ENCODE data around the gene RABGAP1L. TPM values are rescaled to one million over a fixed set of nuclear protein-coding genes. Genes with fewer than 3 reads are reported as not detected.

The RABGAP1L gene
- total RNA-seq, 2 donors from 2014 or later = 148 to 174 TPM

DNA sequence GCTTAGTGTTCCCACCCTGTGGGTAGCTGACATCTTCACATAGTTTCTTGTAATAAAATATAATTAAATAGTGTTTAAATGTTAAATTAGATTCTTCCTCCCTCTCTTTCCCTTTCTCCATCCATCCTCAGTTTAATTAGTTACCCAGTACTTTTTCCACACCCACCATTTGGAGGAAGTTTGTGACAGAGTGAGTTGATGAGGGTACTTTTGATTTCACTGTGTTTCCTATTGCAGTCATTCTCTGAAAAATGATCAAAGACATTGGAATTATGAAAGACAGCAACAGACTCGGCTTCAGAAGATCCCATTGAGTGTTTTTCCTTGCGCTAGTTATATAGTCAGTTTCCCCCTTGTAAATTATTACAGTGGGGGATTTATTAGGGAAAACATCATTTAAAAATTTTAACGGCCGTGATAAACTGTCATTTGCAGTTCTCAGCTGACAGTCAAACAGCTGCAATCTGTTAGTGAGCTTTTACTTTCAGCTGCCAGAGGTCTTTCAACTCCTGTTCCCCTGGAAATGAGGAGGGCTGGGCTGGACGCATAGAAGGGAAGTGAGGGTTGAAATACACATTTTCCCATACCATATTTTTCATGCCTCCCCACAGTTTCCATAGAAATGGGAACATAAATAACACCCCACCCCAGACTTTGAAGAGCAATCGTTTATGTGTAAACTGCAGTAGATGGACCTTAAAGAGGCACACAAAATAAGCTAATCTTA lies 779.1 kb downstream of the RABGAP1L start:
- no peaks in the 10 kb centered on the region for H3K36me3 ChIP-seq
- H3K27ac ChIP-seq = no peak overlapping the region
- H3K27me3 ChIP-seq = no peaks in the 10 kb centered on the region
- H3K4me3 ChIP-seq = no peak overlapping the region
- H3K9me3 ChIP-seq = no peaks in the 10 kb centered on the region
- peaks cover 0 to 9% of the 10 kb centered on the region in 2 donors for H3K4me1 ChIP-seq
- TF ChIP-seq, protein P1, sequence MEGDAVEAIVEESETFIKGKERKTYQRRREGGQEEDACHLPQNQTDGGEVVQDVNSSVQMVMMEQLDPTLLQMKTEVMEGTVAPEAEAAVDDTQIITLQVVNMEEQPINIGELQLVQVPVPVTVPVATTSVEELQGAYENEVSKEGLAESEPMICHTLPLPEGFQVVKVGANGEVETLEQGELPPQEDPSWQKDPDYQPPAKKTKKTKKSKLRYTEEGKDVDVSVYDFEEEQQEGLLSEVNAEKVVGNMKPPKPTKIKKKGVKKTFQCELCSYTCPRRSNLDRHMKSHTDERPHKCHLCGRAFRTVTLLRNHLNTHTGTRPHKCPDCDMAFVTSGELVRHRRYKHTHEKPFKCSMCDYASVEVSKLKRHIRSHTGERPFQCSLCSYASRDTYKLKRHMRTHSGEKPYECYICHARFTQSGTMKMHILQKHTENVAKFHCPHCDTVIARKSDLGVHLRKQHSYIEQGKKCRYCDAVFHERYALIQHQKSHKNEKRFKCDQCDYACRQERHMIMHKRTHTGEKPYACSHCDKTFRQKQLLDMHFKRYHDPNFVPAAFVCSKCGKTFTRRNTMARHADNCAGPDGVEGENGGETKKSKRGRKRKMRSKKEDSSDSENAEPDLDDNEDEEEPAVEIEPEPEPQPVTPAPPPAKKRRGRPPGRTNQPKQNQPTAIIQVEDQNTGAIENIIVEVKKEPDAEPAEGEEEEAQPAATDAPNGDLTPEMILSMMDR (IDR thresholded peaks at IDR 0.05) = no peak
- DNase-seq (ENCODE audit: low spot score) = no peak

DNA sequence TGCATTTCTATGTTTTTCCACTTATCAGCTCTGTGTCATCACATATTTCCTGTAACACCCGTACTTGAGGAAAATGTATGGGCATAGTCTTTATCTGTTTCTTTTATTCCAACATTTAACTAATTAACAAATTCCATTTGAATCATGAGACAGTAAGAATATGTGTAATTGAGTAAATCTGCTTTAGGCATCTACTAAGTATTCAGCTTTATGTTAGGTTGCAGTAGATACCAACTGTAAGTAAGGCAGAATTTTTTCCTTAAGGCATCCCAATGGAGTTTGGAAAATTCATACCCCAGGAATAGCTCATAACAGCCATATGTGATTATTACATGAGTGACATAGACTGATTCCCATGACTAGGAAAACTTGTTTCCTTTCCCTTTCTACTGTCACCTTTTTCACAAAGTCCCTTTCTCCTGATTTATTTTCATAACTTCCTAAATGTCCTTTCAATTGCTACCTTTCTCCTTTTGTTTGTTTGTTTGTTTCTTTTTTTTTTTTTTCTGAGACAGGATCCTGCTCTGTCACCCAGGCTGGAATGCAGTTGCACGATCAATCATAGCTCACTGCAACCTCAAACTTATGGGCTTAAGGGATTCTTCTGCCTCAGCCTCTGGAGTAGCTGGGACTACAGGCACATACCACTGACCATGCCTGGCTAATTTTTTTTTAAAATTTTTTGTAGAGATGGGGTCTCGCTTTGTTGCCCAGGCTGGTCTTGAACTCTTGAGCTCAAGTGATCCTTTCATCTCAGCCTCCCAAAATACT lies 780.6 kb downstream of the RABGAP1L start:
- Histone ChIP-seq H3K4me3 (no peak overlapping the region), H3K36me3 (no peaks in the 10 kb centered on the region), H3K27me3 (no peaks in the 10 kb centered on the region), H3K4me1 (peaks cover 0 to 9% of the 10 kb centered on the region in 2 donors), H3K27ac (no peak overlapping the region), H3K9me3 (no peaks in the 10 kb centered on the region)
- TF ChIP-seq, protein P1 (IDR thresholded peaks at IDR 0.05) = no peak
- DNase-seq (ENCODE audit: low spot score) = no peak

DNA sequence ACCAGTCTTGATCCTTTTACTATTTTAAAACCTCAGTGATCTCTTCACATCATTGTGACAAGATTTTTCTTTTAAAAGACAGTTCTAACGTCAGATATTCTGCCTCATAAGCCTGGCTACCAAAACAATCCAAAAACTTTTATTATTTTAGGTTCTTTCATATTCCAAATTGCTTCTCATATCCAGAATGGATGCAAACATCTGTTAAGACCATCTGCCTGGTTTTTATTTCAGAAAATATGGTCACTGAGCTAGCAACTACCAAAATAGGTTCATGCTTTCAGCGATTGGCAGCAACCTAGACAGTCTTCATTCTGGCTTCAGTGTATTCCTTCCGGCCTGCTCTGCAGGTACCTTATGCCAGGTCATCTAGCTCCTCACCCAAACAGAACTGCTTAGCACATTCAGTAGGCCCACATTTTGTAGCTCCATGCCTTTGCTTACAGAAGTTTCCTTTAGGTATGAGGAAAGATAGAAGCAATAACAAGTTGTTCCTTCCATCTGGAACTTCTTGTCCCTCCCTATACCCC lies 781.4 kb downstream of the RABGAP1L start:
- H3K4me1 ChIP-seq = peaks cover 0 to 14% of the 10 kb centered on the region in 2 donors
- H3K4me3 ChIP-seq = no peak overlapping the region
- no peaks in the 10 kb centered on the region for H3K27me3 ChIP-seq
- DNase-seq (ENCODE audit: low spot score) = no peak
- TF ChIP-seq, protein P1 (IDR thresholded peaks at IDR 0.05) = no peak
- no peaks in the 10 kb centered on the region for H3K36me3 ChIP-seq
- no peak overlapping the region for H3K27ac ChIP-seq
- H3K9me3 ChIP-seq = no peaks in the 10 kb centered on the region

DNA sequence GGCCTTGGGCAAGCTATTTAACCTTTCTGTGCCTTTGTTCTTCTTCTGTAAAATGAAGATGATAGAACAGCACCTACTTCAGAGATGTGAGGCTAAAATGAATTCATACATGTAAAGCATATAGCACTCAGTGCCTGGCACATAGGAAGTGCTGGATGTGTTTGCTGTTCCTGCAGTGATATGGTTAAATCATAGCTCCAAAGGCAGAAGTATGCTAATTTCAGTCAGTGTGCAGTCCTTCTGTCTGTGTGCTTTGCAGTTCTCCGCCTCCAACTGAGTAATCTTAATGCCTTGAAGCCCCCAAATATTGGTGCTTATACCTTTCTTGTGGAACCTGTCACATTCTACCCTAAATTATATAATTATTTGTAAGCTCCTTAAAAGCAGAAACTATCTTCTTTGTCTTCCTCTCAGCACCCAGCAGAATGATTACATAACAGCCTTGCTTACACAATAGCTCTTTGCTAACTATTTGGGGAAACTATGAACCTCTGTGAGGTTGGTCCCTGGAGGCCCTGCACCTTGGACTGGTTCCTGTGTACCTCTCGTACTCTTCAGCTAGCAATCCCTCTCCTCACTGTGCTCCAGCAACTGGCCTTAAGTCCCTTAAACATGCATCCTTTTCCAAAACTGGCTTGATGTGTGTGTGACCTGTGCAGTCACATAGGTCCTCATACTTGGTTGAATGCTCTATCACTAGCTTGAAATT lies 783.4 kb downstream of the RABGAP1L start:
- Histone ChIP-seq H3K4me1 (peaks cover 0 to 14% of the 10 kb centered on the region in 2 donors), H3K27ac (no peak overlapping the region)
- no peak for DNase-seq (ENCODE audit: low spot score)

DNA sequence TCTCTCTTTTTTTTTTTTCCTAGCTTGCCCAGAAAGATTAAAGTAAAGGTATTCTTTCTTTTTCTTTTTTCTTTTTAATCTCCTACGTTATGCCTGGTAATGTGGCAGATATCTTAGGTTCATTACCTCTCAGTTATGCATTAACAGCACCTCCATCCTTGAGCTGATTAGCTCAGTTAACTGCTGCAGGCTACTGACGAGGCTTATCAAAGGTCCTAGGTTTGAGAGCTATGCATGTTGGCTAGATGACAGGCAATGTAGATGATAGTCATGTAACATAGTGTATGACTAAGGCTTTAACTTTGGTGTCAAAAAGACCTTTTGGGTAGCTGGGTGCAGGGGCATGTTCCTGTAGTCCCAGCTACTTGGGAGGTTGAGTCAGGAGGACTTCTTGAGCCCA lies 786.7 kb downstream of the RABGAP1L start:
- Histone ChIP-seq H3K27ac (no peak overlapping the region), H3K9me3 (no peaks in the 10 kb centered on the region), H3K4me1 (peaks cover 0 to 14% of the 10 kb centered on the region in 2 donors), H3K27me3 (no peaks in the 10 kb centered on the region), H3K36me3 (no peaks in the 10 kb centered on the region), H3K4me3 (no peak overlapping the region)
- DNase-seq (ENCODE audit: low spot score) = no peak
- TF ChIP-seq, protein P1 (IDR thresholded peaks at IDR 0.05) = no peak

More for the DNA sequence above, 783.4 kb downstream of the RABGAP1L start:
- Histone ChIP-seq H3K4me3 (no peak overlapping the region), H3K27me3 (no peaks in the 10 kb centered on the region), H3K36me3 (no peaks in the 10 kb centered on the region), H3K9me3 (no peaks in the 10 kb centered on the region)
- TF ChIP-seq, protein P1 (IDR thresholded peaks at IDR 0.05) = no peak
